ENCODE results near the gene AGTR1. TPM values are rescaled to one million over a fixed set of nuclear protein-coding genes. Genes with fewer than 3 reads are reported as not detected.

Gene AGTR1
- total RNA-seq, 1 donor: 0.43 TPM

DNA sequence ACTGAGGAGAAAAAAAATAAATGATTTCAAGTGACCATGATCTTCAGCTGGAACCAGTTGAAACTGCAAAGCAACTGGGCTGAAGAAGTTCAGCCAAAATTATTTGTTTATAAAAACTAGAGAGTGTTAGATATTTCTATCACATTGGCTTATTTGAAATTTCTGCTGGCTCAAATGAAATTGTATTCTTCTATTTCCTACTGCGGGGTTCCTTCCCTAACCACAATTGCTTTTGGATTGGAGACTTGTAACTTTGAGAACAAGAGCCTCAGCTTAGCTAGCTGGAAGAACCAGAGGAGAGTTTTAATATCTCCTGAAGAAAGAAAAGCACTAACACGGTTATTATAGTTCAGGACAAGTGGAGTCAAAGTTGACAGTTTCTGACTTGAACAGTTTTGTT, 31.1 kb downstream of the AGTR1 start:
- no peak for TF ChIP-seq CTCF (IDR thresholded peaks at IDR 0.05; ENCODE audit: insufficient read depth, low read depth, low read length)
- DNase-seq (ENCODE audit: low read depth): no peak
- H3K4me3 ChIP-seq (ENCODE audit: low read depth, low read length): no peak overlapping the region

DNA sequence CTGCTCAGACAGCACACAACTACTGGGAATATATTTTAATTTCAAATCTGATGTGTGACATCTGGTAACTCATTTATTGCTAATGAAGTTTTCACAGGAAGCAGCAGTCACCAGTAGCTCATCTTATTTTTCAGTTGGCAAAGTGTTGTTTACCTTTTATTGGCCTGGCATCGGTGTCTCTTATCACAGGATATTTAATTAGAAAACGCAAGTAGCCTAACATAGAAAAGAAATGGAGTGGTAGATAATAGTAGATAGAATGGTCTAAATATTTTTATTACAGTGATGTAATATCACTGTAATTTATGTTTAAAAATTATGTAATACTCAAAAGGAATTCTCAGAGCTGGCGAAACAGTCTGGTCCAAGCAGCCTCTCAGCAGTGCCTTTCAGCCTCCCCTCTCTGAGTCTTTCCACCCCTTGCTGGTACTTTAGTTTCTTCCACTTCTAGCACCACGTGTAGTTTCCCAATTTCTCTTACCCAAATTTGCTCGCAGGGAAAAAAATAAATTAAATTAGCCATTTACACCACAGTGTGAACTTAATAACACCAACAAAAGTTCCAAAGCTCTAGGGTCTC, 31.9 kb downstream of the AGTR1 start:
- no peak for DNase-seq (ENCODE audit: low read depth)
- H3K4me3 ChIP-seq (ENCODE audit: low read depth, low read length): no peak overlapping the region
- no peak for TF ChIP-seq CTCF (IDR thresholded peaks at IDR 0.05; ENCODE audit: insufficient read depth, low read depth, low read length)

DNA sequence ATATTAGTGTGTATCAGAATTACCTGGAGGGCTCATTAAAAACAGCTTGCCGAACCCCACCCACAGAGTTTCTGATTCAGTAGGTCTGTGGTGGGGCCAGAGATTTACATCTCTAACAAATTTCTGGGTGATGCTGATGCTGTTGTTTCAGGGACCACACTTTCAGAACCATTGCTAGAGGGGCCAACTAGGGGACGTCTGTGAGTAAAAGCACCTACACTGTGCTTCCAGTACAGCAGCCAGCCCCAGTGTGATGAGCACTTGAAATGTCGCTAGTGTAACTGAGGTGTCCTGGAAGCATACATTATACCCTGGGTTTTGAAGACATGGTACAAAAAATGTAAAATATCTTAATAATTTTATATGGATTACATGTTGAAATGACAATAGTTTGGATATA, 33.0 kb downstream of the AGTR1 start:
- no peak for TF ChIP-seq CTCF (IDR thresholded peaks at IDR 0.05; ENCODE audit: insufficient read depth, low read depth, low read length)
- H3K4me3 ChIP-seq (ENCODE audit: low read depth, low read length): no peak overlapping the region
- DNase-seq (ENCODE audit: low read depth): no peak

DNA sequence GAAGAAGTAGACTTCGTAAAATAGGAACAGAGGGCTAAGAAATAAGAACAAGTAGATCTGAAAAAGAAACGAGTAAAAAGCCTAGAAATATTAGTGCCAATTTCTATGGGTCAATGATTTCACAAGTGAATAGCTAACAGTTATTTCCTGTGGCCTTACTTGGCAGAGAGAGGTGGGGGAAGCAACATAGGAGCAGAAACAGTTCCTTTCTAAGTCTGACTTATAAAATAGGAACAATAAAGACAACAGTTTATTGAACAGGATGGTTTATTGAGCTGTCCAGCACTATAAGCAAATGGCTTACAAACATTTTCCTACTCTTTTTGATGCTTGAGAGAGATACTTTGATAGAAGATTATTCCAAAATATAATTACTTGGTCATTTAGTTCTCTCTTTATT, 37.9 kb downstream of the AGTR1 start:
- H3K4me3 ChIP-seq (ENCODE audit: low read depth, low read length): no peak overlapping the region
- DNase-seq (ENCODE audit: low read depth): no peak
- TF ChIP-seq CTCF (IDR thresholded peaks at IDR 0.05; ENCODE audit: insufficient read depth, low read depth, low read length): no peak

DNA sequence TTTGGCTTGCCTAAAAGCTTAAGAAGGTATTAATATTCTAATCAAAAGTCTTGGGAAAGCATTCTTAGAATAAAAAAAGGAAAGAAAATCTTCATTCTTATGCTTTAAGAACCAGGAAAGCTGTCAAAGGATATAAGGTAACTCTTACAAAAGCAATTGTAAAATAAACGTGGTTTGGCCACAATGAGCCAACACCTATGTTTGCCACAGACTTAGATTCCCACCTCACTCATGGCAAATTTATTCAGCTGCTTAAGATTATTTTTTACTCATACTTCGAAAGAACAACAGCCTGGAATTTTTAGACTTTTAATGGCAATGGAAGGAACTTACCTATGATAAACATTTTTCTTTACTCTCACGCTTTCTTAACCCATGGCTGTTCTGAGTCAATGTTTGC, 38.4 kb downstream of the AGTR1 start:
- no peak for DNase-seq (ENCODE audit: low read depth)
- TF ChIP-seq CTCF (IDR thresholded peaks at IDR 0.05; ENCODE audit: insufficient read depth, low read depth, low read length): no peak
- H3K4me3 ChIP-seq (ENCODE audit: low read depth, low read length): no peak overlapping the region

GRCh38 chr3:148737104-148737530, 39.4 kb downstream of the AGTR1 start:
- TF ChIP-seq CTCF (IDR thresholded peaks at IDR 0.05; ENCODE audit: insufficient read depth, low read depth, low read length): no peak
- no peak overlapping the region for H3K4me3 ChIP-seq (ENCODE audit: low read depth, low read length)
- DNase-seq (ENCODE audit: low read depth): peak; percentile 44

DNA sequence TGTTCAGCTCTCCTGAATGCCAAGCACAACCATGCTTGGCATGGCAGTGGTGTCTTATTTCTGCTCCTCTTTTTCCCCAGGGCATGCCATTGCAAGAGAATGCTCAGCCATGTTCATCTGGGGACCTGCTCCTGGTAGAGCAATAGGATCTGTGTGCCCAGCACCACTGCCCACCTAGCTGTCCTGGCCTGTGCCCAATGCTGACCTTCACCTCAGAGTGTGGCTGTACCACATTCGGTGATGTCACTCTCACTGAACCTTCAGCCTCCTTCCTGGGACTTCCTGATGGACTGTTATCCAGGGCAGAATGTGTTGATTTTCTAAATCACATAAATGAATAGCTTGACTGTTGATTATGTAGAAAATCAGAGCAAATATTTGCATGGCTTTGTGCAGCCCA, 42.0 kb downstream of the AGTR1 start:
- no peak for DNase-seq (ENCODE audit: low read depth)
- H3K4me3 ChIP-seq (ENCODE audit: low read depth, low read length): no peak overlapping the region
- no peak for TF ChIP-seq CTCF (IDR thresholded peaks at IDR 0.05; ENCODE audit: insufficient read depth, low read depth, low read length)
